ENCODE measurements around the gene FIGNL2. TPM values are rescaled to one million over a fixed set of nuclear protein-coding genes. Genes with fewer than 3 reads are reported as not detected.
"Not testable (repeated sequence)": the region's sequence is repeated elsewhere in the genome, so short reads cannot be mapped to it uniquely, and the experiment has no call there.

Gene FIGNL2
- total RNA-seq, 2 experiments from 2014 or later = 0.55 to 0.57 TPM

DNA sequence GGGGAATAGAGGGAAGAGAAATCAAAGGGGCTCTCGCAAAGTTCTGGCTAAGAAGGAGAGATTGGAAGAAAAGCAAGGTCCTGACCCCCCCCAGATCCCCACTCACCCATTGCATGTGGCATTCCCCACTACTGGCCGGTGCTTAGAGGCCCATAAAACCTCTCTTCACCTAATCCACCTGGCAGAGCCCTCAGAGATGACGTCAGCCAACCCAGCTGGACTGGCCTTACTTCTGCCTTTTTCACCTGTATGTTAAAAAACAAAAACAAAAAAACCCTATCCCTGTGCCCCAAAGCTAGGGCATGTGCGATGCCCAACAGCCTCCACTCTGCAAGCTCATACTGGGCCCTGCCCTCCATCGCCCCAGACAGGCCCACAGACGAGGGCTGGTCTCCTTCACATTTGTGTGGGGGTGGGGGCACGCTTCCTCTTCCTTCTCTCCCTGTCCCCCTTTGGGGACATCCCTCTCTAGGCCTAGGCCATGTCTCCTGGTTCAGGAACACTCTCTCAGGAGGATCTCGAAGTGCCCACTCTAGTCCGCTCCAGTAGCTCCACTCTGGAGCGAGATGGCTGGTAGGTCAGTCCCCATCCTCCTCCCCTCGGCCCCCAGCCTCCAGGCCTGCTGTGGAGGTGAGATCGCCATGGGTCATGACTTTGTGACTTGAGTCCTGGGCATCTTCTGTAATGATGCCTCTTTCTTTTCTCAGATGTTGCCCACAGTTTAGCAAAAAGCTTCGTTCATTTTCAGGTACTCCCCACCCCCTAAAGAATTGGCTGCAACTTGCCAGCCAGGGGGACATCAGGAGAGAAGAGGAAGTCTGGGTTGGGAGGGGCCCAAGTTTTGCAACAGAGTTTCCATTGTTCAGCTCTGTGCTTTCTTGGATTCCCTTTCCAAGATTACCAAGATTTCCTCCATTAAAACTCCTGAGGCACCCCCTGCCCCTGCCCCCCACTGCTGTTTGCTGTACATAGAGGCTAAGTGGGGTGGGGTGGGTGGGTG is 37.0 kb downstream of the FIGNL2 start:
- CTCF ChIA-PET = no interaction called here
- POLR2A ChIA-PET = no interaction called here

DNA sequence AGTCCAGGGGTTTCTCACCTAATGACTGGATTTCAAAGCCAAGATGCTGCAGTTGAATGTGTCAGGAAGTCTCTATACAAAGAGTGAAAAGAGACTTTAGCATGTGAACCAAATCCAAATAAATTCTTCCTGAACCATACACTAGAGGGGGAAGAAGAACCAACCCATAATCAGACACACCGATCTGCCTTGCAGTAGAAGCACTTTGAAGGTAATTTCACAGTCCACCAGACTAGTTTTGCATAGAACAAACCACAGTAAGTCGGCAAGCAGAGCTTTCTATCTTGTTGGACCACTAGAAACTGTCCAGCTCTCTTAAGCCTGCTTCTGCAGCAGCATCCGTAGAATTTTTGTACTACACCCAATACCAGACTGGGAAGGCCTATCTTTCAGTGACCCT is 39.3 kb downstream of the FIGNL2 start:
- CTCF ChIA-PET = no interaction called here
- POLR2A ChIA-PET = no interaction called here

DNA sequence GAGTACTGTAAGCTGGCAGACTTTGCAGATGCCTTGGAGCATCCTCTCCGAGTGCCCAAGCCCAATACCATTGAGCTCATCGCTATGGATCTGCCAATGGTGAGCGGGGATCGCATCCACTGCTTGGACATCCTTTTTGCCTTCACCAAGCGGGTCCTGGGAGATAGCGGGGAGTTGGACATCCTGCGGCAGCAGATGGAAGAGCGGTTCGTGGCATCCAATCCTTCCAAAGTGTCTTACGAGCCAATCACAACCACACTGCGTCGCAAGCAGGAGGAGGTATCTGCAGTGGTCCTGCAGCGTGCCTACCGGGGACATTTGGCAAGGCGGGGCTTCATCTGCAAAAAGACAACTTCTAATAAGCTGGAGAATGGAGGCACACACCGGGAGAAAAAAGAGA is 41.6 kb downstream of the FIGNL2 start:
- POLR2A ChIA-PET = no interaction called here
- CTCF ChIA-PET = interaction anchor here (0.8 to 0.9 kb wide), 2 partner anchors 14 to 127 kb away, joined by 3 to 4 read pairs; no protein-coding TSS in a partner anchor

DNA sequence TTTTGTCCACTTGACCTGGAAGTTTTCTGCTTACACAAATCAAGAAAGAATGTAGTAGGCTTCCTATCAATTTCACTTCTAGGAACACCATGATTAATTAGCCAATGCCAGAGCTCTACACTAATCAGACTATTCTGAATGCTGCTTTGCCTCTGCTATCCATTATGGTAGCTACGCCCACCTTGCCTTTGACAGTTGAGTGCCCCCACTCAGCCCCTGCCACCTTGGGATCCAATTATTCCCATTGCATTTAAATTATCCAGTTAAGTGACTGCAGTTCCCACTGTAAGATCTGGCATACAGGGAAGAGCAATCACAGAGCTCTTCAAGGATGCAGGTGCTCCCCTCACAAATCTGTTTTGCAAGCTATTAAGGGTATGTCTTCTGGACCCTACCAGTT is 47.5 kb downstream of the FIGNL2 start:
- CTCF ChIA-PET = no interaction called here
- POLR2A ChIA-PET = no interaction called here

DNA sequence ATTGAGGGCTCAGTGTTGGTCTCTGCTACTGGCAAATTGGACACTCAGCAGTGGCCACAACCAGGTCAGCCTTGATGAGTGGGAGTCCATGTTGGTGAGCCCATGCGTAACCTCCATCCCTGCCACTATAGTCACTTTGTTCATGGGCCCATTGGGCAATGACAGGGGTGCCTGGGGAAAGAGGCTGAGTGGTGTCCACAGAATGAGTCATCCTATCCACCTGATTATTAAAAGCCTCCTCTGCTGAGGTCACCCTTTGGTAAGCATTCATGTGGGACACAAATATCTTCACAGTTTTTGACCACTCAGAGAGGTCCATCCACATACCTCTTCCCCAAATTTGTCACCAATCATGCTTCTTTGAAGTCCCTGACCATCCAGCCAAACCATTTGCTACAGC is 50.0 kb downstream of the FIGNL2 start:
- ChIA-PET CTCF (no interaction called here), POLR2A (no interaction called here)

DNA sequence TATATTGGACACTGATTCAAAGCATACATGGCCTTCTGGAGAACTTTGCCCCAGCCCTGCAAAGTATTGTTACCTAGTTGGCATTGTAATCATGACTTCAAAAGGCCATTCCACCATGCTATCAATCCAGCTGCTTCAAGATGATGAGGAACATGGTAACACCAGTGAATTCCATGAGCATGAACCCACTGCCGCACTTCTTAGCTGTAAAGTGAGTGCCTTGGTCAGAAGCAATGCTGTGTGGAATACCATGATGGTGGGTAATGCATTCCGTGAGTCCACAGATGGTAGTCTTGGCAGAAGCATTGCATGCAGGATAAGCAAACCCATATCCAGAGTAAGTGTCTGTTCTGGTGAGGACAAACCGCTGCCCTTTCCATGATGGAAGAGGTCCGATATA is 50.5 kb downstream of the FIGNL2 start:
- POLR2A ChIA-PET, CTCF ChIA-PET: not testable (repeated sequence)

DNA sequence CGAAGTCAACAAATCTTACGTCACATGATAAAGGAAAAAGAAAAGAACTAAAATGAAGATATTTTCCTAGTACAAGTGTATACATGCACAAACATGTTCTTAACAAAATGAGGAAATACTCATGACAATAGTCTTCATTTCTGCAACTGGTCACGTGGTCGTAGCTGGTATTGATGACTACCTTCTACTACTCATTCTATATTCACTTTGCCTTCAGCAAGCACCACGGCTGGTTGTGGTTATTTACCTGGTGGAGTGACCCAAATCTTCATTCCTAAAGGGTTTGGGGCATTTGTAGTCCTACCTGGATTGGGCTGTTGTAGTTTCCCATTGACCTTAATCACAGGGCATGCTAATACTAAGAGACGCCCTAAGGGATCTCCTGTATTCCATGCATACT is 51.2 kb downstream of the FIGNL2 start:
- ChIA-PET CTCF (no interaction called here), POLR2A (no interaction called here)

DNA sequence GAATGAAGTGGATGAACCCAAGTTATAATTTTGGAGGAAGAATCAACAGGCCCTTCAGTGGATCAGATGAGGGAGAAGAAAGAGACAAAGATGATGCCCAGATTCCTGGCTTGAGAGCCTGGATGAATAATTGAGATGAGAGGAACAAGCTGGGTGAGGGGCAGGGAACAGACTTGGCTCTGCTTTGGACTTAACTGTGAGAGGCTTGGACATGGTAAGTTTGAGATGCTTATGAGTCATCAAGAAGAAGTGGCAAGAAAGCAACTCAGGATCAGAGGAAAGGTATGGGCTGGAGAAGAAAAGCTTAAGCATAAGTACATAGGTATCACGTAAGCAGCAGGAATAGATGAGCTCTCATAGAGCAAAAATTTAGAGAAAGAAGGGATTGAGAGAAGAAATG is 55.3 kb downstream of the FIGNL2 start:
- POLR2A ChIA-PET = no interaction called here
- CTCF ChIA-PET = no interaction called here

DNA sequence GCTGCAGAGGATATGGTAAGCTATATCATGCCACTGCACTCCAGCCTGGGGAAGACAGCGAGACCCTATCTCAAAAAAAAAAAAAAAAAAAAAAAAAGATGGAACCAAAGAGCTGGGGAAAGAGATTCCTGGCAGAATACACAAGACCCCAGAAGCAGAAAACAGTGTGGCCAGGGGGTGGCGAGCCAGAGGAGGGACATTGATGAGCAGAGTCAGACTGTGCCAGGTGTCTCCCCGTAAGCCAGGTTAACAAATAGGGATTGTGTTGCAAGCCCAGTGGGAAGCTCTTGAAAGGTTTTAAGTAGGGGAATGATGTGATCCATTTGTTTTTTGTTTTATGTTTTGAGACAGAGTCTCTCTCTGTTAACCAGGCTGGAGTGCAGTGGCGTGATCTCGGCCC is 56.1 kb downstream of the FIGNL2 start:
- POLR2A ChIA-PET = interaction anchor here (0.7 kb wide), 1 partner anchor 35 kb away, joined by 3 read pairs; no protein-coding TSS in a partner anchor
- CTCF ChIA-PET = interaction anchor here (0.7 kb wide), 1 partner anchor 262 kb away, joined by 3 read pairs; no protein-coding TSS in a partner anchor

DNA sequence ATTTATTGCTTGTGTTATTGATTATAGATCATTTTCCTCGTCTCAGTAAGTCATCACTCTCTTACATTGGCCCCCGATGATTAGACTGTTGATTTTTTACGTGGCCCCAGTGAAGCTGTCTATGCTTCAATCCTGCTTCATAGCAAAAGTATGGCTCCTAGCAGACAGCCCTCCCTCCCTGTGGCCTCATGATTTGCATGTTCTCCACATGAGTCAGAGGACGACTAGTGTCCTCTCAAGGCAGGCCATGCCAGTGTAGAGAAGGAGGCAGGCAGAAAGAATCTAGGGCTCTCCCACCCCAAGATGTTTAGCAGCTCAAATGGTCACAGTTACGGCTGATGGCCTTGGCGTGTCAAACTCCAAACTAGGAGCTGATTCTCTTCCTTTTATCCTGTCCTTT is 59.6 kb downstream of the FIGNL2 start:
- CTCF ChIA-PET = no interaction called here
- POLR2A ChIA-PET = no interaction called here

DNA sequence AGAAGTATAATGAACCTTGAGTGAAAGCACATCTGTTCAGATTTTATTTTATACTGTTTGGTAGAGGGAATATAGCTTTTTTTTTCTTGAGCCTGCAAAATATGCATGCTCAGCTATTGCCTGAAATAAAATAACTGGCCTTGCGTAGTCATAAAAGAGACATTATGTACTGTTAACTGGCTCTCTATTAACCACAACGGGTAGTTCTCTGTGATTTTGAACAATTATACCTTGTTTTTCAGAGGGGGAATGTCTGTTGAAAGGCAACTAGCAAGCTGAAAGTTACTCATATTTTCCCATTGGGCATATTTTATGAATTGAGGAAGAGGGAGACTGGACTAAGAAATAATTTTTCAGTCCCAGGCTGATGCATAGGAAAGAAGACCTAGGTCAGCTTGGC is 62.6 kb downstream of the FIGNL2 start:
- ChIA-PET POLR2A (no interaction called here), CTCF (no interaction called here)

DNA sequence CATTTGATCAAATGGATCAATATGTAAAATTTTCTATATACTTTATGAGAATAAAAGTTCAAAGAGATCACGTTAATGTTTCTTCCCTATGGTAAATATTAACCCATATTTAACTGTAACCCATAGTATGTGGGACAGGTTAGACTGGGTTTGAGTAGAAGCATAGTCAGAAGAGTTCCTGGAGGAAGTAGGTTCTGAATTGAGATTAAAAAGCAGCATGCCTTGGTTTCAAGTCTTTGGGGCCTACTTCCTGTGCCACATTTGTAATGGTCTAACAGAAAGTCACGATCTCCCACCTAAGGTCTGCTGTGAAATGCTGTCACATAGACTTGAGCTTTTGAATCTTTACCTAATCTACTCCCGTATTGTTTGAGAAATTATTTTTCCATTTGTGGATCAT is 63.8 kb downstream of the FIGNL2 start:
- CTCF ChIA-PET = no interaction called here
- POLR2A ChIA-PET = no interaction called here

DNA sequence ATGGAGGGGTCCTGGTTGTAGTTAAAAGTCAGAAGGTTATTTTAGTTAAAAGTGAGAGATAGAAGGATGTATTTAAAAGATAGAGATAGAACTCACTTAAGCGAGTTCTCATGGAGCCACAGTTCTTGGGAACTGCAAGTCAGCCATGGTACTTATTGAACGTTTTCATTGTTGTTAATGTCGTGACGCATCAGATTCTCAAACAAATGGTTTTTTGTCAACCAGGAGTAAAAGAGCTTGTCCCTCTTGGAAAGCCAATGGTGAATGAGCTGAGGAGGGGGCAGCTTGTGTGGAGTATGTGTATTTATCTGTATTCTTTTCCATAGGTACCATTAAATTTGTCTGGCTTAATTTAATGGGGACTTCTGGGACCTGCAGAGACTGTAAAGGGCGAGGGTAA is 68.6 kb downstream of the FIGNL2 start:
- ChIA-PET CTCF (no interaction called here), POLR2A (no interaction called here)

DNA sequence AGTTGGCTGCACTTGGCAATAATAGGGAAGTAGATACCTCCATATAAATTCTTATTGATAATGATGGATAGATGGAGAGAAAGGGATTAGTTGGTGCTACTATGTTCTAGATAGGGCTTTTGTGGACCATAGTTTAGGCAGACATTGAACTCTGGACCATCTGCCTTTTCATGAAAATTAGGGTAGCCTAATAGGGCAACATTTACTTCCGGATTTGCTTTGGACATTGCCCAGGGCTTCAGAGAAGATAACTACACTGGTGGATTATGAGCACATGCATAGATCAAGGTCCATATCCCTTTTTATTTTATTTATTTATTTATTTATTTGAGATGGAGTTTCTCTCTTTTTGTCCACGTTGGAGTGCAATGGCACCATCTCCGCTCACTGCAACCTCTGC is 70.5 kb downstream of the FIGNL2 start:
- POLR2A ChIA-PET = no interaction called here
- CTCF ChIA-PET = no interaction called here

DNA sequence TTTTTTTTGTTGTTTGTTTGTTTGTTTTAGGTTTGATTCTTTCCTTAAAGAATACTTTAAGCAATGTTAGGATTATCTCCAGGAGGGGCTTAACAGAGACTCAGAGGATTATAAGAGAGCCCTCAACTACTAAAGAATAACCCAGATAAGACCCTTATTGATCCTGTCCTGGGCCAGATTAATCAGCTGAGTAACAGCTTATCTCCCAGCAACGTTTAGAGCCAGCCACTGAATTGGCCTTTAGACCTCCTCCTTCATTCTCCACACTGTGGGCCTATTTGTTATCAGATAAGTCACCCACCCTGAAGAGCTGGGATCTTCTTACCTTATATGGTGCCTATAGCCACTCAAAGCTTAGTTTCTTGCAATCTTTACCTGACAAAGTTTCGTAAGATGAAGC is 71.1 kb downstream of the FIGNL2 start:
- POLR2A ChIA-PET = no interaction called here
- CTCF ChIA-PET = interaction anchor here (0.6 kb wide), 1 partner anchor 684 kb away, joined by 3 read pairs; no protein-coding TSS in a partner anchor

DNA sequence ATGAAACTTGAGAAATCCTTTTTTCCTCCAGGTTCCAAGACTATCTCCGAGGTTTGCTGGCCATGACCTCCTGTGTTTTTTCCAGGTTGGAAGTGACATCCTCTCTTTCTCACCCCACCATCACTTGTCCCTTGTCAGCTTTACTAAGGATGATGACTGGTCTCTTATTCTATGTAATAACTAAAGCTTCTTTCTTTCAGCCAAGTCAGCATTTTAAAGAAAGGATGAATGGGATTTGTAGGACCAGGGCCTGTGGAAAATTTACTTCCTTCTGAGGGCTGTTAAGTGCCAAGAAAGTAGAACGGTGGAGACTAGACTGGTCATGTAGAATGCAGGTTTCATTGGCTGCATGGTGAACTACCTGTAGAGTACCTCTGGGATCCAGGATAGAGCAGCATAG is 73.6 kb downstream of the FIGNL2 start:
- CTCF ChIA-PET = no interaction called here
- POLR2A ChIA-PET = no interaction called here

DNA sequence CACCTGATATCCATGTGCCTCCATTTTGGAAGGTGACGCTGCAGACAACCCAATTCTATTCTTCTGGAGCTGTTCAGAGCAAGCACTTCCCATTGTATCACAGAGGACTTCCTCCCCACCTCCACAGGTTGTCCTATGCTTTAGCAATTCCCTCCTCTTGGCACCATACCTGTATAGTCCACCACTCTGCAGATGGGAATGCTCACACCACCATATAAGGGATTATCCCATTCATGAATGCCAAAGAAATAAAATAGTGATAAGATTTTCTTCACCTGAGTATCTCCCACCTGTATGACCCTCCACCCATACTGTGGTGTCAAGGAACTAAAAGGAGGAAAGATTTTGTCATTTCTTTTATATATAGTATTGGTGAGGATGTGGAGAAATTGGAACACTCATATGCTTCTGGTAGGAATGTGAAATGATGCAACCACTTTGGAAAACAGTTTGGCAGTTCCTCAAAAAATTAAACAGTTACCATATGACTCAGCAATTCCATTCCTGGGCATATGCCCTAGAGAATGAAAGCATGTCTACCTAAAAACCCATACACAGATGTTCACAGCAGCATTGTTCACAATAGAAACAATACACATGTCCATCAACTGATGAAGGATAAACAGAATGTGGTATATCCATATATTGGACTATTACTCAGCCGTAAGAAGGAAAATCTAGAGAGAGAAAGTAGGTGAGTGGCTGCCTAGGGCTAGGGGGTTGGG is 75.2 kb downstream of the FIGNL2 start:
- POLR2A ChIA-PET = interaction anchor here (0.6 kb wide), 1 partner anchor 19 kb away, joined by 3 read pairs; no protein-coding TSS in a partner anchor

DNA sequence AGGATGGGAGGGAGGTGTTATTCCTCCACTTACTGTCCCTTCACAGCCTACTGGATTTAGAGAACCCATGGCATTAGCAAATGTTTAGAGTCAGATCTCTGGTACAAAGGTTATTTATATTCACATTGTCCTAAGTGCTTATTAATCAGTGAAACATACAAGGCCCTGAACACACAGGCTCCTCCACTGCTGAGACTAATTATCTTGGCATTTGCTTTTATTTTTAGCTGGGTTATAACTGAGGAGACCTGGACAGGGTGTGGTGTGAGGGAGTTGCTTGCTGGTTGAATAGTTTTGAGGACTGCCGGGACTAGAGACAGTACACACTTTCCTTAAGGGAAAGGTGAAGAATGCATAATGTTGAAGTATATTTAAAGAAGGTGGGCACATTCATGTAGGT is 77.5 kb downstream of the FIGNL2 start:
- ChIA-PET CTCF (no interaction called here), POLR2A (no interaction called here)

More for the DNA sequence above, 75.2 kb downstream of the FIGNL2 start:
- CTCF ChIA-PET = no interaction called here
